MM.1S (cell line): ENCODE data around the gene ASTN1.

ENCODE experiments used
- EZH2 ChIP-seq: fragments of 300-600 bp; sonication (generic); optimal IDR thresholded peaks from 2 replicates; pipeline ENCODE3; 2017; ENCODE audit warnings: low read depth, mild to moderate bottlenecking, antibody characterized with exemption, low read length, mixed read lengths
- EZH2phosphoT487 ChIP-seq: fragments of 300-600 bp; sonication (generic); IDR thresholded peaks from 2 replicates; pipeline ENCODE4 v1.6.1; 2018; ENCODE audit warnings: antibody characterized with exemption, low read length
- TF ChIP-seq, protein P1 (sequence below): fragments of 300-600 bp; sonication (generic); IDR thresholded peaks from 2 replicates; pipeline ENCODE4 v1.5.1; 2016; ENCODE audit warnings: antibody characterized with exemption, low read length, mixed read lengths

DNA sequence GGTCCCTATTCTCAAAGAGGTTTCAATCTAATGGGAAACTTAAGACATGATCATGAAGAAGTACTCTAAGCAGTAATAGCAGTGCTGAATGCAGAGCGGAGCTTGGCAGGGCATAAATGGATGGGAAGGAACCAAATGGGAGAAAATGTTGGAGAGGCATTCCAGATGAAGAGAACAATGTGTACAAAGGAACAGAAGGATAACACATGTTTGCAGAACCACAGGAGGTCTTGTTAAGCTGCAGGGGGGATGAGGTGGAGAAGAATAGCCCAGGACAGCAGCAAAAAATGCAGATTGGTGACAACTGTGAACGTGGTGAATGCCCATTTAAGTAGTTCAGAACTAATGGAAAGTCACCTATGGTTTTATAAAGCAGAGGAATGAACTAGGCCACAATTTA is 99.1 kb downstream of the ASTN1 start:
- TF ChIP-seq, protein P1, sequence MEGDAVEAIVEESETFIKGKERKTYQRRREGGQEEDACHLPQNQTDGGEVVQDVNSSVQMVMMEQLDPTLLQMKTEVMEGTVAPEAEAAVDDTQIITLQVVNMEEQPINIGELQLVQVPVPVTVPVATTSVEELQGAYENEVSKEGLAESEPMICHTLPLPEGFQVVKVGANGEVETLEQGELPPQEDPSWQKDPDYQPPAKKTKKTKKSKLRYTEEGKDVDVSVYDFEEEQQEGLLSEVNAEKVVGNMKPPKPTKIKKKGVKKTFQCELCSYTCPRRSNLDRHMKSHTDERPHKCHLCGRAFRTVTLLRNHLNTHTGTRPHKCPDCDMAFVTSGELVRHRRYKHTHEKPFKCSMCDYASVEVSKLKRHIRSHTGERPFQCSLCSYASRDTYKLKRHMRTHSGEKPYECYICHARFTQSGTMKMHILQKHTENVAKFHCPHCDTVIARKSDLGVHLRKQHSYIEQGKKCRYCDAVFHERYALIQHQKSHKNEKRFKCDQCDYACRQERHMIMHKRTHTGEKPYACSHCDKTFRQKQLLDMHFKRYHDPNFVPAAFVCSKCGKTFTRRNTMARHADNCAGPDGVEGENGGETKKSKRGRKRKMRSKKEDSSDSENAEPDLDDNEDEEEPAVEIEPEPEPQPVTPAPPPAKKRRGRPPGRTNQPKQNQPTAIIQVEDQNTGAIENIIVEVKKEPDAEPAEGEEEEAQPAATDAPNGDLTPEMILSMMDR: no peak
- TF ChIP-seq EZH2 (no peak), EZH2phosphoT487 (no peak)
